Inflammatory macrophage (primary cell): ENCODE results near the gene ZNF627.
"Not testable (repeated sequence)": the region's sequence is repeated elsewhere in the genome, so short reads cannot be mapped to it uniquely, and the experiment has no call there.

Source experiments
- DNase-seq, 2 donors: peaks; one replicate each; pipeline ENCODE4 v3.0.0-alpha.2; 2020 to 2022
- total RNA-seq, 18 experiments: gene quantifications; one replicate each; lab custom pipeline; 2026; ENCODE audit warnings: mixed read lengths in 6 of 18, inconsistent platforms in 2 of 18; lab: John Stamatoyannopoulos, UW

Gene ZNF627
- total RNA-seq: 1.6 to 18.4 (median 11.4) reads per million in 18 experiments

- DNase-seq: peak; percentile 99
Observed at GRCh38 chr19:11597202-11598102, at the start of gene ZNF627. ZNF627 (plus strand) TSS chr19:11597483; CDS start chr19:11597628, 145 bp downstream.

- DNase-seq: no peak
Observed at GRCh38 chr19:11547929-11548700, 49.2 kb upstream of the ZNF627 start.

- no peak for DNase-seq
Observed at GRCh38 chr19:11549386-11549953, 47.8 kb upstream of the ZNF627 start.

GRCh38 chr19:11550265-11550664 lies 47.0 kb upstream of the ZNF627 start:
- DNase-seq: no peak

GRCh38 chr19:11551603-11552235 lies 45.6 kb upstream of the ZNF627 start:
- DNase-seq: no peak

- no peak for DNase-seq
Observed at GRCh38 chr19:11552666-11553372, 44.5 kb upstream of the ZNF627 start.

GRCh38 chr19:11554160-11554559 lies 43.1 kb upstream of the ZNF627 start:
- no peak for DNase-seq

GRCh38 chr19:11555246-11555645 lies 42.0 kb upstream of the ZNF627 start:
- no peak for DNase-seq

- DNase-seq: no peak
Observed at GRCh38 chr19:11556634-11557420, 40.5 kb upstream of the ZNF627 start.

- peak; percentile 99 for DNase-seq
Observed at GRCh38 chr19:11558881-11559828, 38.1 kb upstream of the ZNF627 start, which contains the start of gene ELOF1. ELOF1 (minus strand) TSS chr19:11559230; CDS start chr19:11554347, 4,883 bp downstream.

GRCh38 chr19:11560404-11561051 lies 36.8 kb upstream of the ZNF627 start:
- DNase-seq: peak; percentile 81 to 82

GRCh38 chr19:11563532-11563931 lies 33.8 kb upstream of the ZNF627 start:
- no peak for DNase-seq

- not testable (repeated sequence) for DNase-seq
Observed at GRCh38 chr19:11564082-11564807, 33.0 kb upstream of the ZNF627 start.

GRCh38 chr19:11565649-11565980 lies 31.7 kb upstream of the ZNF627 start:
- DNase-seq: not testable (repeated sequence)

GRCh38 chr19:11566164-11566563 lies 31.1 kb upstream of the ZNF627 start:
- DNase-seq: peak in 1 of 2 donors; percentile 40

GRCh38 chr19:11570039-11570462 lies 27.2 kb upstream of the ZNF627 start:
- peak; percentile 47 to 78 for DNase-seq

- DNase-seq: peak; percentile 39 to 69
Observed at GRCh38 chr19:11573354-11573753, 23.9 kb upstream of the ZNF627 start.

GRCh38 chr19:11573763-11574162 lies 23.5 kb upstream of the ZNF627 start:
- DNase-seq: peak; percentile 20 to 55
